ENCODE measurements around the gene NLRP8. TPM values are rescaled to one million over a fixed set of nuclear protein-coding genes. Genes with fewer than 3 reads are reported as not detected.
"Not testable (repeated sequence)": the region's sequence is repeated elsewhere in the genome, so short reads cannot be mapped to it uniquely, and the experiment has no call there.

NLRP8 gene
- polyA plus RNA-seq, 1 donor from 2014 or later = not detected

DNA sequence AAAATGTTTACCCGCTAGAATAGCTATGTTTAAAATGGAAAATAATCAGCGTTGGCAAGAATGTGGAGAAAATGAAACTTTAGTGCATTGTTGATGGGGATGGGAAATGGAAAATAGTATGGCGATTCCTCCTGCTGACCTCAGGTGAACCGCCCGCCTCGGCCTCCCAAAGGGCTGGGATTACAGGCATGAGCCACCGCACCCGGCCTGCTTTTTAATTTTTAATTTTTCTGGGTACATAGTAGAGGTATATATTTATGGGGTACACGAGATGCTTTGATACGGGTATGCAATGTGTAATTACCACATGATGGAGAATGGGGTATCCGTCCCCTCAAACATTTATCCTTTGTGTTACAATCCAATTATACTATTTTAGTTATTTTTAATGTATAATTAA lies 7.3 kb upstream of the NLRP8 start:
- Histone ChIP-seq H3K27ac (ENCODE audit: low read length) (no peak overlapping the region), H3K4me3 (ENCODE audit: low read length) (no peak overlapping the region), H3K4me2 (ENCODE audit: low read length) (no peak overlapping the region), H3K9me3 (ENCODE audit: low read length) (peaks cover 4% of the 10 kb centered on the region), H3K9ac (ENCODE audit: low read length) (no peak overlapping the region), H4K20me1 (ENCODE audit: insufficient read depth) (no peaks in the 10 kb centered on the region), H3K27me3 (ENCODE audit: insufficient read depth, low read depth, low read length) (no peaks in the 10 kb centered on the region), H3K36me3 (ENCODE audit: insufficient read depth, low read length) (no peaks in the 10 kb centered on the region), H3K9me2 (ENCODE audit: insufficient read depth, low read length) (no peaks in the 10 kb centered on the region), H3F3A (ENCODE audit: insufficient read depth, low read length, poor library complexity, severe bottlenecking) (no peaks in the 10 kb centered on the region), H2AFZ (ENCODE audit: low read depth, low read length) (no peak overlapping the region), H3K79me2 (replicated peaks; ENCODE audit: insufficient read depth, low read length) (no peaks in the 10 kb centered on the region)
- no peak for TF ChIP-seq POLR2AphosphoS5 (IDR thresholded peaks at IDR 0.05)

DNA sequence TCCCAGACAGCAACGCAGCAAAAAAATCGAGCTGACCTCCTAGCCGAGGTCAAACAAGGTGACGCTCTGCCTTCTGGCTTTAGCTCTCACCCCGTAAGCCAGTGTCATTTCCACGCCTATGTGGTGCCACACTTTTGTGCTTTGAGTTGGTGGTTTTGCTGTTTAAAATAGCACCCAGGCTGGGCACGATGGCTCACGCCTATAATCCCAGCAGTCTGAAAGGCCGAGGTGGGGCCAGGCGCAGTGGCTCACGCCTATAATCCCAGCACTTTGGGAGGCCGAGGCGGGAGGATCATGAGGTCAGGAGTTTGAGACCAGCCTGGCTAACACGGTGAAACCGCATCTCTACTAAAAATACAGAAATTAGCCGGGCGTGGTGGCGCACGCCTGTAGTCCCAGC lies 2.9 kb downstream of the NLRP8 start:
- not testable (repeated sequence) for H3F3A ChIP-seq (ENCODE audit: insufficient read depth, low read length, poor library complexity, severe bottlenecking); H3K36me3 ChIP-seq (ENCODE audit: insufficient read depth, low read length); H3K9me2 ChIP-seq (ENCODE audit: insufficient read depth, low read length); H4K20me1 ChIP-seq (ENCODE audit: insufficient read depth); H3K9me3 ChIP-seq (ENCODE audit: low read length); H3K9ac ChIP-seq (ENCODE audit: low read length); H2AFZ ChIP-seq (ENCODE audit: low read depth, low read length); H3K79me2 ChIP-seq (replicated peaks; ENCODE audit: insufficient read depth, low read length); H3K4me3 ChIP-seq (ENCODE audit: low read length); H3K4me2 ChIP-seq (ENCODE audit: low read length); H3K27ac ChIP-seq (ENCODE audit: low read length); H3K27me3 ChIP-seq (ENCODE audit: insufficient read depth, low read depth, low read length)

DNA sequence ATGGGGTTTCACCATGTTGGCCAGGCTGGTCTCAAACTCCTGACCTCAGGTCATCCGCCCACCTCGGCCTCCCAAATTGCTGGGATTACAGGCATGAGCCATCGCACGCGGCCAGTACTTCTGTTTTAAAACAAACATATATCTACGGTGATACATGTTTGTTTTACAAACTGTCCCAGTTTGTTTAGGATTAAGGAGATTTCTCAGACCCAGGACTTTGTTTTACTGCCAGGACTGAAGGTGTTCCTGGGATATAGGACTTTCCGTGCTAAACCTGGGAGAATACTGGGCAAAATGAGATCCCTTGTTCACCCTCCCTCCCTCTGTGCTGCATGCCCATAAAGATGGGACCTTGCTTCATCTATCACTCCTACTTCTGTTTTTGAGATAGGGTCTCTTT lies 8.8 kb downstream of the NLRP8 start:
- no peaks in the 10 kb centered on the region for H3K9me2 ChIP-seq (ENCODE audit: insufficient read depth, low read length)
- H3K36me3 ChIP-seq (ENCODE audit: insufficient read depth, low read length) = no peaks in the 10 kb centered on the region
- no peak overlapping the region for H3K4me2 ChIP-seq (ENCODE audit: low read length)
- no peaks in the 10 kb centered on the region for H4K20me1 ChIP-seq (ENCODE audit: insufficient read depth)
- TF ChIP-seq RAD21 (conservative IDR thresholded peaks at IDR 0.05) = no peak
- TF ChIP-seq TAF1 (IDR thresholded peaks at IDR 0.05; ENCODE audit: low read depth) = no peak
- TF ChIP-seq, protein P1, sequence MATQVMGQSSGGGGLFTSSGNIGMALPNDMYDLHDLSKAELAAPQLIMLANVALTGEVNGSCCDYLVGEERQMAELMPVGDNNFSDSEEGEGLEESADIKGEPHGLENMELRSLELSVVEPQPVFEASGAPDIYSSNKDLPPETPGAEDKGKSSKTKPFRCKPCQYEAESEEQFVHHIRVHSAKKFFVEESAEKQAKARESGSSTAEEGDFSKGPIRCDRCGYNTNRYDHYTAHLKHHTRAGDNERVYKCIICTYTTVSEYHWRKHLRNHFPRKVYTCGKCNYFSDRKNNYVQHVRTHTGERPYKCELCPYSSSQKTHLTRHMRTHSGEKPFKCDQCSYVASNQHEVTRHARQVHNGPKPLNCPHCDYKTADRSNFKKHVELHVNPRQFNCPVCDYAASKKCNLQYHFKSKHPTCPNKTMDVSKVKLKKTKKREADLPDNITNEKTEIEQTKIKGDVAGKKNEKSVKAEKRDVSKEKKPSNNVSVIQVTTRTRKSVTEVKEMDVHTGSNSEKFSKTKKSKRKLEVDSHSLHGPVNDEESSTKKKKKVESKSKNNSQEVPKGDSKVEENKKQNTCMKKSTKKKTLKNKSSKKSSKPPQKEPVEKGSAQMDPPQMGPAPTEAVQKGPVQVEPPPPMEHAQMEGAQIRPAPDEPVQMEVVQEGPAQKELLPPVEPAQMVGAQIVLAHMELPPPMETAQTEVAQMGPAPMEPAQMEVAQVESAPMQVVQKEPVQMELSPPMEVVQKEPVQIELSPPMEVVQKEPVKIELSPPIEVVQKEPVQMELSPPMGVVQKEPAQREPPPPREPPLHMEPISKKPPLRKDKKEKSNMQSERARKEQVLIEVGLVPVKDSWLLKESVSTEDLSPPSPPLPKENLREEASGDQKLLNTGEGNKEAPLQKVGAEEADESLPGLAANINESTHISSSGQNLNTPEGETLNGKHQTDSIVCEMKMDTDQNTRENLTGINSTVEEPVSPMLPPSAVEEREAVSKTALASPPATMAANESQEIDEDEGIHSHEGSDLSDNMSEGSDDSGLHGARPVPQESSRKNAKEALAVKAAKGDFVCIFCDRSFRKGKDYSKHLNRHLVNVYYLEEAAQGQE (IDR thresholded peaks at IDR 0.05; ENCODE audit: borderline replicate concordance) = no peak
- no peaks in the 10 kb centered on the region for H3F3A ChIP-seq (ENCODE audit: insufficient read depth, low read length, poor library complexity, severe bottlenecking)
- no peaks in the 10 kb centered on the region for H3K79me2 ChIP-seq (replicated peaks; ENCODE audit: insufficient read depth, low read length)
- no peak overlapping the region for H3K27ac ChIP-seq (ENCODE audit: low read length)
- H3K9ac ChIP-seq (ENCODE audit: low read length) = no peak overlapping the region
- no peaks in the 10 kb centered on the region for H3K27me3 ChIP-seq (ENCODE audit: insufficient read depth, low read depth, low read length)
- H3K9me3 ChIP-seq (ENCODE audit: low read length) = no peaks in the 10 kb centered on the region
- H2AFZ ChIP-seq (ENCODE audit: low read depth, low read length) = no peak overlapping the region
- H3K4me3 ChIP-seq (ENCODE audit: low read length) = no peak overlapping the region

- Histone ChIP-seq H3K4me3 (ENCODE audit: low read length) (no peak overlapping the region), H3K4me2 (ENCODE audit: low read length) (no peak overlapping the region), H4K20me1 (ENCODE audit: insufficient read depth) (no peaks in the 10 kb centered on the region), H3K9ac (ENCODE audit: low read length) (no peak overlapping the region), H3K9me2 (ENCODE audit: insufficient read depth, low read length) (no peaks in the 10 kb centered on the region), H2AFZ (ENCODE audit: low read depth, low read length) (no peak overlapping the region), H3K36me3 (ENCODE audit: insufficient read depth, low read length) (no peaks in the 10 kb centered on the region), H3K27ac (ENCODE audit: low read length) (no peak overlapping the region), H3K27me3 (ENCODE audit: insufficient read depth, low read depth, low read length) (no peaks in the 10 kb centered on the region), H3F3A (ENCODE audit: insufficient read depth, low read length, poor library complexity, severe bottlenecking) (no peaks in the 10 kb centered on the region), H3K9me3 (ENCODE audit: low read length) (no peaks in the 10 kb centered on the region), H3K79me2 (replicated peaks; ENCODE audit: insufficient read depth, low read length) (no peaks in the 10 kb centered on the region)
- TF ChIP-seq EP300 (conservative IDR thresholded peaks at IDR 0.05; ENCODE audit: poor library complexity, severe bottlenecking) = no peak
- no peak for TF ChIP-seq RAD21 (conservative IDR thresholded peaks at IDR 0.05)
- no peak for TF ChIP-seq MXI1 (conservative IDR thresholded peaks at IDR 0.05; ENCODE audit: poor library complexity, severe bottlenecking)
- TF ChIP-seq, protein P1 (IDR thresholded peaks at IDR 0.05; ENCODE audit: borderline replicate concordance) = no peak
- no peak for TF ChIP-seq EZH2 (IDR thresholded peaks at IDR 0.05; ENCODE audit: borderline replicate concordance, insufficient read depth, low read length, poor library complexity, severe bottlenecking)
- TF ChIP-seq TAF1 (IDR thresholded peaks at IDR 0.05; ENCODE audit: low read depth) = no peak
- no peak for TF ChIP-seq POLR2AphosphoS5 (IDR thresholded peaks at IDR 0.05)
- no peak for TF ChIP-seq CTCF (IDR thresholded peaks at IDR 0.05; ENCODE audit: poor library complexity, severe bottlenecking)
- TF ChIP-seq SMC3 (conservative IDR thresholded peaks at IDR 0.05; ENCODE audit: poor library complexity) = no peak
Observed at GRCh38 chr19:55958356-55958755, 10.7 kb downstream of the NLRP8 start.

Data from neural cell (in vitro differentiated cells).